Posterior vena cava (tissue), 2 donors: ENCODE data around the gene KLLN. TPM values are rescaled to one million over a fixed set of nuclear protein-coding genes. Genes with fewer than 3 reads are reported as not detected.

Experiments
- DNase-seq: peaks from one replicate; pipeline ENCODE4 v3.0.0-alpha.2; 2020; ENCODE audit warnings: low spot score
- intact Hi-C, 2 donors: fragments of 100-400 bp; cut with DNase I; formaldehyde crosslinking; loops; one replicate each; pipeline versions ENCODE4 v1.14.1 to v1.14.2; 2022 to 2023
- total RNA-seq, 2 donors: library from RNA; stranded (reverse); fragmentation: NEBNext Ultra II Directional; extraction: Animal tissue kit (Norgen Biotek cat#: 25700); gene quantifications; one replicate each; pipeline ENCODE4 v1.2.1, GENCODE V29; 2021
- donor health status: DM: yes; HTN: yes; CAD: no.
- donor health status: DM: yes; HTN: yes; CAD: no.

KLLN gene
- total RNA-seq, 2 donors from 2014 or later: 0.38 to 0.88 TPM

DNA sequence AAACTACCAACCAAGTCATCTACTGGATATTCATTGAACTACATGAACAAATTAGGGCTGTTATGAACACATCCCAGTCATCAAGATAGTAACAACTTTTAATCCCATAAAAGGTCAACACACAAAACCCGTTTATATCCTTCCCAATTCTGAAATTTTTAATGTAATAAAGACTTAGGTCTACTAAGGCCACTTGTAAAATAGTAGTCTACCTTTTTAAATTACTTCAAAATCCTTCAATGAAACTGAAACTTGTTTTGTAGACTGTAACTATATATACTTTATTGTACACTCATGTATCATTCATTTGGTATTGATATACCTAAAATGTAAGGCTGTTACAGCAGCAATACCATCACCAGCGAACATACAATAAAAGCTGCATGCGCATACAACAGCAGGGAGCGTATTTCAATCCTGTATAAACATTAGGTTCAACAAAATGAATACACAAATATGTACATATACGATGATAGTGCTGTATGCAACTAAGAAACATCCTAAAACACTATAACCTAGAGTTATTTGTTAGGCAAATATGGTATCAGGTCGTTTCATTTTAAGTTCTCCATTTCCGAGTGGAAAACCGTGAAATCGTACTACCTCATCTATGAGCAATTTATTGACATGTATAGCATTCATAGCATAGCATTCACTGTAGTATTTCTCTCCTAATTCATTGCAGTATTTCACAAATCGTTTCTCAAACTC, 46.3 kb downstream of the KLLN start:
- DNase-seq: no peak
- intact Hi-C loops: no loop called here

DNA sequence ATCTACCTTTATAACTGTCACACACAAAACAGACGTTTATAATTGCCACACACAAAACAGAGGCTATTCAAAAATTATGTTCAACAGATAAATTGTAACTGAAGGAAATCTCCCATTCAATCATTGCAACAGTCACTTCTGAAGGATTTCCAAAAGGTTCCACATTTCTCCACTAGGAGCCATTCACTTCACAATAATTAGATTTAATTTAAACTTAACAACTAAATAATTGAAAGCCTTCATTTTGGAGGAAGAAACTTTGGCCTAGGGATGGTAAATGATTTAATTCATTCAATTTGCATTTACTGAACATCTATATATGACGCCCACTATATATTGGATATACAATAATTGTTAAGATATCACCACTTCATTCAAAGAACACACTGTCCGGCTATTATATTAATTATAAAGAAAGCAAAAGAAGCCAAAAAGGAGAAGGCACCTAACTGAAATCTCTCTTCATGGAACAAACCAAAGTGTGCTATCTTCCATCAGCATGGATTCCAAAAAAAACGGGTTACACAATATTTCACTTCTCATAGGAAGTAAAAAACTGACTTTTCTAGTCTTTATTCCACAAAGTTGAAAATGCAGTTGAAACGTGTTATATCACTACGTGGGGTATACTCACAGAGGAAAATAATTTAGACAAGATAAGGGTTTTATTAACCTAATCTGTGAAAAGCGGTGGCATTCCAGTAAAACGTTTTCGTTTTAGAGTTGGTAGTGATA, 47.0 kb downstream of the KLLN start:
- intact Hi-C loops: no loop called here
- DNase-seq: no peak

Other genes starting within 250 kb of the KLLN start
- gene PAPSS2, start 203.7 kb downstream of the KLLN start, total RNA-seq: 10 to 100 TPM; 30.9 to 46.1 TPM
- 10 to 100 TPM; 45.3 to 47.3 TPM for gene ATAD1, start 45.3 kb downstream of the KLLN start, total RNA-seq
- gene PTEN, start 92 bp upstream of the KLLN start, total RNA-seq: 100 to 1,000 TPM in 1 of 2 donors, 10 to 100 TPM in 1; 92.2 to 144 TPM